IPS-NIHi11 (cell line): ENCODE results near the gene MS4A5.
A peak's percentile ranks its signal among the peaks of the same experiment; 100 is the strongest.
"Not testable (repeated sequence)": the region's sequence is repeated elsewhere in the genome, so short reads cannot be mapped to it uniquely, and the experiment has no call there.

ENCODE experiments used
- DNase-seq: peaks from one replicate; pipeline ENCODE4 v3.0.0; 2012; ENCODE audit warnings: mixed read lengths, low spot score

MS4A5 gene, protein sequence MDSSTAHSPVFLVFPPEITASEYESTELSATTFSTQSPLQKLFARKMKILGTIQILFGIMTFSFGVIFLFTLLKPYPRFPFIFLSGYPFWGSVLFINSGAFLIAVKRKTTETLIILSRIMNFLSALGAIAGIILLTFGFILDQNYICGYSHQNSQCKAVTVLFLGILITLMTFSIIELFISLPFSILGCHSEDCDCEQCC

GRCh38 chr11:60429272-60429671, at the start of gene MS4A5:
Gene MS4A5 (plus strand): TSS chr11:60429572. CDS start chr11:60429675, 103 bp downstream.
- no peak for DNase-seq

GRCh38 chr11:60389279-60389910, 40.0 kb upstream of the MS4A5 start:
- peak; percentile 36 for DNase-seq

- DNase-seq: no peak
Observed at GRCh38 chr11:60390419-60390818, 39.0 kb upstream of the MS4A5 start.

GRCh38 chr11:60392361-60392760, 37.0 kb upstream of the MS4A5 start:
- no peak for DNase-seq

DNA sequence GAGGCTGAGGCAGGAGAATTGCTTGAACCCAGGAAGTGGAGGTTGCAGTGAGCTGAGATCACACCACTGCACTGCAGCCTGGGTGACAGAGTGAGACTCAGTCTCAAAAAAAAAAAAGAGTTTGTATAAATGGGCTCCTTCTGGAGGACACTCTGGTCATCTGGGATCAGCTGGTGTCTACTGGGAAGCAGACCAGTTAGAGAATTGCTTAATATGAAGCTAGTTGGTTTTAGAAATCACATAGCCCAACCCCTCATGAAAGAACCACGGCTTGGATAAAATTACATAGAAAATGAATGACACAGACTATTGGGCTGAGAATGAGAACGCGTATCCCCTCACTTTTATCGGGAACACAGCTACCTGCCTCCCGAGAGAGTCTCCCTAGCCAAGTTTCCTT, 36.4 kb upstream of the MS4A5 start:
- no peak for DNase-seq

DNA sequence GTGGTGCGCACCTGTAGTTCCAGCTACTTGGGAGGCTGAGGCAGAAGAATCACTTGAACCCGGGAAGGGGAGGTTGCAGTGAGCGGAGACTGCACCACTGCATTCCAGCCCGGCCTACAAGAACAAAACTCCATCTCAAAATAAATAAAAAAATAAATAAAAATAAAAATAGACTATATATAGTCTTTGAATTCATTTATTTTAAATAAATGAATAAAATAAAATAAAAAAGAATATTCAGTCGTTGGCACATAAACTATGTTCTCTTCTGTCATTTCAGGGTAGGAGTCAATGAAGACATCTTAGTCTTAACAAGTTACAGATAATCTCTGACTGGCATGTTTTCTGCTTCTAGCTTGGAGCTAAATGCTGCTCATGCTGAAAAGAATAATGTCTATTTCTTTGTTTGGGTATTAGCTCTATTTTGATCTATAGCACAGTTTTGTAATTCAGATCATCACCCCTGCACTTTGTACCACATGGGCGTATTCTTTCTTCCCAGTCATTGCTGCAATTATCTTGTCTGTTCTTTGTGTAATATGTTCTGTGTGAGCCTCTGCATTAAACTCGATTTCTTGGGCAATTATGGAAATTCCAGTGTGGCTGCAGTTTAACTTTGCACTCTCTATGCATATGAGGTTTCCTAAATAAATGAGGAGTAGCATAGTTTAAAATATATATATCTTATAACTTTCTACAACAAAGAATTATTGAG, 34.5 kb upstream of the MS4A5 start:
- no peak for DNase-seq

DNA sequence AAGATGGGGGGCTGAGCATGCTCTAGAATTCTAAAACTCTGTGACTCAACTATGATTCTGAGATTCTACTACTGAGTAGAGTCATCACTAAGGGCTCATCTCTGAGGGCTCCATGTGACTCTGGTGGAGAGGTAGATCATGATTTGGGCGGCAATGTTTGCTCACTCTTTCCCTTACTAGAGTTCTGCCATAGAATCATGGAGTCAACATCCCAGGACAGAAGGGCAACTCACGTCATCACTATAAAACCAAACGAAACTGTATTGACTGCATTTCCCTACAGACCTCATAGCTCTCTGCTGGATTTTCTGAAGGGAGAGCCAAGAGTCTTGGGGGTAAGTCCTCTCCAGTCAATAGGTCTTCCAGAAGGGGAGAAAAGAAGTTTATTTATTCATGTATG, 33.0 kb upstream of the MS4A5 start, which contains the start of gene MS4A14:
TSS of gene MS4A14 (plus strand) at position 78 of the 400 bp plus-strand sequence. CDS start at position 198, 120 bp downstream.
- no peak for DNase-seq

GRCh38 chr11:60396799-60397198, 32.6 kb upstream of the MS4A5 start:
- no peak for DNase-seq

DNA sequence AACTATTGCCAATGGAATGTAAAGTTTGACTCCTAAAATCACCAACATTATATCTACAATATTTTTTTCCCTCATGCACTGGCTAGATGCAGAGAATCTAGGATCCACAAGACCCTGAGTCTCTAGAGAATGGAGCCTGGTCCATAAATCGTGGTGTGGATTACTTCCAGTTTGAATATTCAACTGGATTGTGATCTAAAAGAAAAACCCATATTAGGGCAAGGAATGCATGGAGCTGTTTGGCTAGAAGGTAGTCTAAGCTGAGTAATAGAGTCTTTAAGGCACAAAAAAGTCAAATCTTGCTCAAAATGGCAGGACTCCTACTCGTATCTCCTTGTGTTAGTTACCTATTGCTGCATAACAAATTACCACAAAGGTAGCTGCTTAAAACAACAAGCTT, 9.4 kb upstream of the MS4A5 start:
- DNase-seq: no peak

- no peak for DNase-seq
Observed at GRCh38 chr11:60422609-60423008, 6.8 kb upstream of the MS4A5 start.

GRCh38 chr11:60428517-60428916, 855 bp upstream of the MS4A5 start:
- no peak for DNase-seq

- no peak for DNase-seq
Observed at GRCh38 chr11:60431251-60431650, 1.9 kb downstream of the MS4A5 start.

DNA sequence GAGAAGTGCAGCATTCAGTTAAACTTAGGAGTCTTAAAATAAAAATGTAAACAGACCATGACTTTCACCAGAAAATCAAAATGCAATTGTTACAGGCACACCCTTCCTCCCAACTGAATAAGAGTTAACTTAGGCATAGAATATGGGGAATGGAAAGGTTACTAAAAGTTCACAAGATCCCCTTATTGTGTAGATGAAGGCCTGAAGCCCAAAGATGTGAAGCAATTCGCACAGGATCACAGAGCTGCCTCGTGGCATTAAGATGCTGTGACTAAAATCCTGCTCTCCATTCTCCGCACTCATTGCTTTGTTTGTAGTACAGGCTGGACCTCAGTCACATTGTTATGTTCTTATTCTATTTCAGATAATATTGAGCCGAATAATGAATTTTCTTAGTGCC, 4.0 kb downstream of the MS4A5 start:
- DNase-seq: no peak

GRCh38 chr11:60447070-60447469, 17.7 kb downstream of the MS4A5 start:
- DNase-seq: no peak

GRCh38 chr11:60447846-60448245, 18.5 kb downstream of the MS4A5 start:
- DNase-seq: no peak

DNA sequence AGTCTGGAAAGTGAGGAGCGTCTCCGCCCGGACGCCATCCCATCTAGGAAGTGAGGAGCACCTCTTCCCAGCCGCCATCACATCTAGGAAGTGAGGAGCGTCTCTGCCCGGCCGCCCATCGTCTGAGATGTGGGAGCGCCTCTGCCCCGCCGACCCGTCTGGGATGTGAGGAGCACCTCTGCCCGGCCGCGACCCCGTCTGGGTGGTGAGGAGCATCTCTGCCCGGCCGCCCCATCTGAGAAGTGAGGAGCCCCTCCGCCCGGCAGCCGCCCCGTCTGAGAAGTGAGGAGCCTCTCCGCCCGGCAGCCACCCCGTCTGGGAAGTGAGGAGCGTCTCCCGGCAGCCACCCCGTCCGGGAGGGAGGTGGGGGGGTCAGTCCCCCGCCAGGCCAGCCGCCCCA, 21.8 kb downstream of the MS4A5 start:
- not testable (repeated sequence) for DNase-seq

GRCh38 chr11:60454212-60454611, 24.8 kb downstream of the MS4A5 start:
- no peak for DNase-seq

DNA sequence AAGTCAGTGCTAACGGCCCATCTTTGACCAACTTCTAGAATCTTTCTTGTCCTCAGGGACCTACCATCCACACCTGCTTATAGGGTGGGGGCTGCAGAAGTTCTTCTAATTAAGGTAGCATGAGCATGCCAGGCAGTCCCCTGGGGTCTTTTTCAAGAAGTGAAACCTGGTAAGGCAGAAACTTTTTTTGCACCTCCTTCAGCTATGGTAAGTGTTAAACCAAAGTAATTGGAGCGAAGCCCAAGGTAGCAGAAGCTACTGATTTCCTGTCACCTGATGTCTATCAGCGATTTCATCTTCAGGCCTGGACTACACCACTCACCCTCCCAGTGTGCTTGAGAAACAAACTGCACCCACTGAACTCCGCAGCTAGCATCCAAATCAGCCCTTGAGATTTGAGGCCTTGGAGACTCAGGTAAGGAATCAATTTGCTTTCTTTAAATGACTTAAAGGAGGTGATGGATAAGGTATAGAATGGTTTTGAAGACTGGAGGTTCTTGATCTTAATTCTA, 26.2 kb downstream of the MS4A5 start, which contains the start of gene MS4A1:
TSS of gene MS4A1 (plus strand) at position 317 of the 512 bp plus-strand sequence. CDS start 6,528 bp downstream, outside the sequence.
- no peak for DNase-seq

- no peak for DNase-seq
Observed at GRCh38 chr11:60457576-60457975, 28.2 kb downstream of the MS4A5 start.

DNA sequence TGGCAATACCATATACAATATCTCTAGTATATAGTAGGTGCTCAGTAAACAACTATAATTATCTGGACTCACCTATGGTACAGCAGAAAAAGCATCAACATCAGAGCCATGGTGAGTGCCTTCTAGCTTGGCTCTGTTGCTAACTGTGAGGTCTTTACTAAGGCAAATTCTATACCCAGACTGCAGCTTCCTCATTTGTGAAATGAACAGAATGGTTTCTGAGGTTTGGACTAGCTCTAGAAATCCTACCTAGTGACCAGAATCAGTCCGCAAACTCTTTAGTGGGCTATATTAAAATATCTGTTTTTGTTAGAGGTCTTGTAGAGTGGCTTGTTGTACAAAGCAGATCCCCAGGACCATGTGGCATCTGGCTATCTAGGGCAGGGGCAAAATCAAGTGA, 30.0 kb downstream of the MS4A5 start:
- no peak for DNase-seq

GRCh38 chr11:60468829-60469228, 39.5 kb downstream of the MS4A5 start:
- no peak for DNase-seq

DNA sequence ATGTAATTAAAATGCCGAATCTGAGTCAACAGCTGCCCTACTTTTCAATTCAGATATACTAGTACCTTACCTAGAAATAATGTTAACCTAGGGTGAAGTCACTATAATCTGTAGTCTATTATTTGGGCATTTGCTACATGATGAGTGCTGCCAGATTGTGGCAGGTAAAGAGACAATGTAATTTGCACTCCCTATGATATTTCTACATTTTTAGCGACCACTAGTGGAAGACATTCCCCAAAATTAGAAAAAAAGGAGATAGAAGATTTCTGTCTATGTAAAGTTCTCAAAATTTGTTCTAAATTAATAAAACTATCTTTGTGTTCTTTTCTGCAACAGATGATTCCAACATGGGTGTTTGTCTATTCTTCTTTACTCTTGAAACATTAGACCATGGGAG, 40.4 kb downstream of the MS4A5 start:
- DNase-seq: no peak

DNA sequence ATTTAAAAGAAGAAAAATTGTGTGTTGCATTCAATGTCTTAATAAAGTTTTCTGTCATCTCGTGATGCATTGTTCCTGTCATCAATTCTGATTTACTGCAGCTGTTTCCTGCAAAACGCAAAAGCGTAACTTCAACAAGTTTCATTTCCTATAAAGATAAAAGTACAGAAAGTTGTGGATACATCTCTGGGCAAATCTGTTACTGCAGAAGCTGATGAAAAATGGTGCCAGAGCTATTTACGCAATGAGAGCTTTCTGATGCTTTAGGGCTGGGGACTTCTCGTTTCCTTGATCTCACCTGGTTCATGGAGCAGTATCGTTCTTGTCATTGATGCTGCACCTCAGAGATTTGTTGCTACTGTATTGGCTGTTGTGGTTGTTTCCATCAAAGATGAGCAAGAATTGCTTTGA, 47.7 kb downstream of the MS4A5 start:
- DNase-seq: no peak
